Endothelial cell of umbilical vein (primary cell): Measurements from ENCODE around the gene XRCC4.
"Not testable (repeated sequence)": the region's sequence is repeated elsewhere in the genome, so short reads cannot be mapped to it uniquely, and the experiment has no call there.

ENCODE experiments used
- CTCF ChIP-seq, 2 donors: IDR thresholded peaks; 1 replicate in 1 of 2; 2 replicates in 1 of 2; pipeline ENCODE4 v1.5.1; 2011; ENCODE audit warnings: low read length in 2 of 2, mild to moderate bottlenecking in 2 of 2, moderate library complexity in 2 of 2, control low read depth in 1 of 2, inconsistent platforms in 1 of 2, low read depth in 1 of 2; ENCODE audit not compliant: insufficient read depth in 1 of 2; ENCODE audit errors: extremely low read depth in 1 of 2
- POLR2A ChIP-seq: IDR thresholded peaks from 2 replicates; pipeline ENCODE4 v1.6.1; 2012; ENCODE audit warnings: low read depth, mild to moderate bottlenecking, control low read depth, low read length

- not testable (repeated sequence) for TF ChIP-seq CTCF (IDR thresholded peaks at IDR 0.05; ENCODE audit: extremely low read depth in 1 of 2, insufficient read depth in 1 of 2, low read depth in 1 of 2, low read length in 2 of 2); POLR2A
Measured at GRCh38 chr5:83355482-83356014, 278.2 kb downstream of the XRCC4 start.
